ENCODE measurements around the gene SSH2.
"Not testable (repeated sequence)": the region's sequence is repeated elsewhere in the genome, so short reads cannot be mapped to it uniquely, and the experiment has no call there.

SSH2 gene

DNA sequence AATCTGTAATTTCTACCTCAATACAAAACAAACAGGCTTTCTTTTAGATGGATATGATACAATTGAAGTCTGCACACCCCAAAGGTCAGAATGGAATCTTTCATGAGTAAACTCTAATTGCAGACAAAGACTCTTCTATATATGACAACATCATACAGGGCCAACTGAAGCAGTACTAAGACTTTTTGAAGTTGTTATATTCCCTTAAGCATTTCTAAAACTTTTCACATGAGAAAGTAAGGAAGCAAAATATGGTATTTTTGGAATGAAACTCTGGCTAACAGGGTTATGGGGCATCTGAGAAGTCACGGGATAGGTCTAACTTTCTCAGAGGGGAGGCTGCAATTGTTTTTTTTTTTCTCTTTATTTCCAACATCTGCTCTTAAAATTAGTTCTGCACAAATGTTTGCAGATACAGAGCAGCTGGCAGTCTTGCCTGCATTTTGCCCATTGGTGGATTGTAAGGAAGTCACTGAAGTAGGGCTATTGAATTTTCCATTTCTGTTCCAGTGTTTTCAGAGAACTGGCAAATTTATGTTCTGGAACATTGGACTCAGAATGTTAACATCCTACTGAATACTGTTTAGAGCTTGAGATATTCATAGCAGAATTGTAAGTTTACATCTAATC is 59.1 kb downstream of the SSH2 start:
- no peak for DNase-seq

- no peak for DNase-seq
These were observed 62.3 kb downstream of the SSH2 start for GRCh38 chr17:29867643-29868181.

DNA sequence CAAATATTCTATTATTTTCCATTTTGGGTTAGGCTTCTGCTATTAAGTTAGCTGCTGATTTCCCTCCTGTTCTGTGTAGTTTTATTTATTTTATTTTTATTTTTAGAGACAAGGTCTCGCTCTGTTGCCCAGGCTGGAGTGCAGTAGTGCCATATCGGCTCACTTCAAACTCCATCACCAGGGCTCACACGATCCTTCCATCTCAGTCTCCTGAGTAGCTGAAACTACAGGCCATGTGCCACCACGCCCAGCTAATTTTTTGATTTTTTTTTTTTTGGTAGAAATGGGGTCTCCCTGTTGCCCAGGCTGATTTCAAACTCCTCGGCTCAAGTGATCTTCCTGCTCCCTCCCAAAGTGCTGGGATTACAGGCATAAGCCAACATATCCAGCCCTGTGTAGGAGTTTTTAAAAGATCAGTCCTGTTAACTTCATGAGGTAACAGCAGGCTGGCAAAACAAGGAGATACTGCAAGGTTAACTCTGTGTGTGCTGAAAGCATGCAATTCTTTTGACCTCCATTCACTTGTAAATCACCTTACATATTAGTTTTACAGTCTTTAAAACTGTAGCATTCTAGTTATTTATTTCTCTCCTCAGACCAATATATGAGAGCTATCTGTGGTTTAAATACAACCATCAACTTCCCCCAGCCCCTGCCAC is 63.2 kb downstream of the SSH2 start:
- DNase-seq: no peak

- no peak for DNase-seq
These were observed 65.4 kb downstream of the SSH2 start for GRCh38 chr17:29864615-29865014.

DNA sequence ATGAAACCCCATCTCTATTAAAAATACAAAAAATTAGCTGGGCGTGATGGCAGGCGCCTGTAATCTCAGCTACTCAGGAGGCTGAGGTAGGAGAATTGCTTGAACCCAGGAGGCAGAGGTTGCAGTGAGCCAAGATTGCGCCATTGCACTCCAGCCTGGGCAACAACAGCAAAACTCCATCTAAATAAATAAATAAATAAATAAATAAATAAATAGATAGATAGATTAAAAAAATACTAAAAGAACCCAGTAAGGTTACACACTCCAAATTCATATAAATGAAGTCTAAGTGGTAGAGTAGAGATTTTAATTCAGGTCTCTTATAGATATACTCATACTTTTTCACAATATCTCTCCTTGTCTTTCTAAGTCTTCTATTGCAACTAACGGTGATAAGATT is 65.9 kb downstream of the SSH2 start:
- not testable (repeated sequence) for DNase-seq

GRCh38 chr17:29862951-29863350 is 67.1 kb downstream of the SSH2 start:
- DNase-seq: no peak

- no peak for DNase-seq
These were observed 67.9 kb downstream of the SSH2 start for GRCh38 chr17:29862127-29862526.

- DNase-seq: not testable (repeated sequence)
These were observed 70.6 kb downstream of the SSH2 start for GRCh38 chr17:29859445-29859844.

DNA sequence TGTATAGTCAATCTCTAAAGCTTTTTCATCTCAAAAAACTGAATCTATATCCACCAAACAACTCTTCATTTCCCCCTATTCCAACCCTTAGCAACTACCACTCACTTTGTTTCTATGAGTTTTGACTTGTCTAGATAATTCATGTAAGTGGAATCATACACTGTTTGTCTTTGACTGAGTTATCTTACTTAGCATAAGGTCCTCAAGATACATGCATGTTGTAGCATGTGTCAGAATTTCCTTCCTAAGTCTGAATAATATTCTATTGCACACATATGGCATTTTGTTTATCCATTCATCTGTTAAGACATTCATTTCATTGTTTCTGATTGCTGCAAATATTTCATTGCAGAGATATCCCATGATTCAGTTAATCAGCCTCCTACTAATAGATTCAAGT is 72.2 kb downstream of the SSH2 start:
- DNase-seq: no peak

GRCh38 chr17:29857105-29857504 is 72.9 kb downstream of the SSH2 start:
- not testable (repeated sequence) for DNase-seq

GRCh38 chr17:29855686-29856085 is 74.3 kb downstream of the SSH2 start:
- DNase-seq: no peak

- DNase-seq: no peak
These were observed 81.3 kb downstream of the SSH2 start for GRCh38 chr17:29848737-29849136.

DNA sequence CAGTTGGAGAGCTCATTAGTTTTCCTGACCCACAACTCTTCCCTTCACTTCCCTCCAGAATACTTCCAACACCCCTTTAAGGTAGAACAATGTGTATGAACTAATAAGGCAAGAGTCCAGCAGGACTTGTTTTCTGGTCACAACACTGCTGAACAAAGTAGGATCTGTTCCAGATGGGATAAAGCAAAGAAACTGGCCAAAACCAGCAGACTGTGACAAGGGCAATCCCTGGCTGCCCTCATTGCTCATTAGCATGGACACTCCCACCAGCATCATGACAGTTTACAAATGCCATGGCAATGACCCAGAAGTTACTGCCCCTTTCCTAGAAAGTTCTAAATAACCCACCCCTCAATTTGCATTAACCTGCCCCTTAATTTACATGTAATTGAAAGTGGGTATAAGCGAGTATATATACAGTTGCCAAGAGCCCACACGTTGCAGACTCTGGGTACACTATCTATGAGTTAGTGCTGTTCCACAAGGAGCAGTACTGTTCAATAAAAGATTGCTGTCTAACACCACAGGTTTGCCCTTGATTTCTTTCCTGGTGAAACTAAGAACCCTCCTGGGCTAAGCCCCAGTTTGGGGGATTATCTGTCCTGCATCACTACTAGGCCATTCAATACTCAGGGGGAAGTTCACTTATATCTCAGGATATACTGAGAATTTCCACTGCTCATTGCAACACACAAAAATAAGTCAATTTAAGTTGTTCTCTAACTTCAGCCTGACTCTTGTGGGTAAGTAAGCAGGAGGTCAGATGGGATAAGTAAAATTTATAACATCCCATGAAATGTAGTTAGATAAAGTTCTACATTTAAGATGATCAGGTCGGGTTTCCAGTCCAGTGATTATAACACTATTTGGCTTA is 82.3 kb downstream of the SSH2 start:
- no peak for DNase-seq

DNA sequence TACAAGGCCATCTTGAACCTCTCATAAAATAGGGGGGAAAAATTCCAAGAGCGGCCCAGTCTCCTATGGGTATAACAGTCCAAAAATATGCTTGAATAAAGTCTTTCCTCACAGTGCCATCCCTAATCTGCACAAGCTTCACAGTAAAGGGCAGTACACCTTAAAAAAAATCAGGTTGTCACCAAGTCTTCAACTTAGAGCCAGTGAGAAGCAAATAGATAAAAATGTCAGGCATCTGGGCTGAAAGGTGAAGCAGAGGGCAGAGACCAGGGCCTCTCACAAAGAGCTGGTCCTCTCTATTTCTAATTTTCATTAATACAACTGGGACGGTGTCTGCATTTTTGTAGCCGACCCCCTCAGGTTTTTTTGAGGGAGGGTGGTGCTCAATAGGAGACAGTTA is 82.9 kb downstream of the SSH2 start:
- DNase-seq: no peak

GRCh38 chr17:29846298-29846697 is 83.7 kb downstream of the SSH2 start:
- no peak for DNase-seq

- DNase-seq: no peak
These were observed 85.5 kb downstream of the SSH2 start for GRCh38 chr17:29844339-29845048.

GRCh38 chr17:29840884-29841283 is 89.1 kb downstream of the SSH2 start:
- DNase-seq: no peak

GRCh38 chr17:29839656-29840055 is 90.4 kb downstream of the SSH2 start:
- no peak for DNase-seq

GRCh38 chr17:29838961-29839360 is 91.1 kb downstream of the SSH2 start:
- no peak for DNase-seq

DNA sequence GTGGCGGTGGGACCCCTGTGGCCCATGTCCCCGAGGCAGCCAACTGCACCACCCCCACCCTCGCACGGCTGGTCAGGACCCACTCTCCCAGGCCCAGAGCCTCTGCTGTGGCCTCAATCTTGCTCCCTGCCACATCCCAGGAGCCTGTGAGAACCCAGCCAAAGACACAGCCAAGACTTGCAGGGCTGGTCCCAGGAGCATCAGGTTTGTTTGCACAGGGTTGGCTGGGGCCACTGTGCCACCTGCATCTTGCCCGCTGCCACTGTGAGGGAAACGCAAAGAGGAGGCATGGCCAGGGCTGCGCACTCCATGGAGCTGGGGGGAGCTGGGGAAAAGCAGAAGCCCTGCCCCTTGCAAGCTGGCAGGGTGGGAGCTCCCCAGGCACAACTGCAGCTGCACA is 92.5 kb downstream of the SSH2 start:
- no peak for DNase-seq

DNA sequence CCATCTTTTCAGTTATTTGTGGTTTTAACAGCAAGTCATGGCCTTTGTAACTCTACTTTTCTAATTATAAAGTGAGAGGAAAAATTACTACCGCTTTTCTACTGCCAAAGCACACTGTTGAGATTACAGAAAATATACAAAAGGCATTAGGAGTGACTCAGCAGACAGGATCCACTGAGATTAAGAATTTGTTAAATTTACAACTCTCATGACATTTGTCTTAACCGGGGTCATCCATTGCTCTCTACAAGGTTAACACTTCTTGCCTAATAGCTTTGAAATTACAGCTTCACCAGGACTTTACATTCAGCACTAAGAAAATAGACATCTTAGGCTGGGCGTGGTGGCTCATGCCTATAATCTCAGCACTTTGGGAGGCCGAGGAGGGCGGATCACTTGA is 93.4 kb downstream of the SSH2 start:
- no peak for DNase-seq

- DNase-seq: no peak
These were observed 94.3 kb downstream of the SSH2 start for GRCh38 chr17:29835435-29836351.

All from 8988T (cell line).